HAP-1 (cell line): ENCODE data around the gene TEAD2.
"Not testable (repeated sequence)": the region's sequence is repeated elsewhere in the genome, so short reads cannot be mapped to it uniquely, and the experiment has no call there.

ENCODE experiments used
- DNase-seq, 2 experiments: peaks; one replicate each; pipeline ENCODE4 v3.0.0-alpha.2; 2016 to 2020; ENCODE audit warnings: low spot score in 2 of 2
- H3K27me3 ChIP-seq: fragments of 250-450 bp; sonication (Bioruptor Pico); 2 replicates; pipeline ENCODE4 v1.5.1; 2020; ENCODE audit warnings: low read depth, mild to moderate bottlenecking, moderate library complexity
- H3K36me3 ChIP-seq: fragments of 250-450 bp; sonication (Bioruptor Pico); replicated peaks from 2 replicates; pipeline ENCODE4 v1.5.1; 2020; ENCODE audit warnings: mild to moderate bottlenecking
- H3K4me1 ChIP-seq: fragments of 250-450 bp; sonication (Bioruptor Pico); 2 replicates; pipeline ENCODE4 v1.5.1; 2020; ENCODE audit warnings: mild to moderate bottlenecking
- H3K4me3 ChIP-seq: fragments of 250-450 bp; sonication (Bioruptor Pico); 2 replicates; pipeline ENCODE4 v1.5.1; 2020; ENCODE audit warnings: mild to moderate bottlenecking, moderate library complexity
- H3K9me3 ChIP-seq: fragments of 250-450 bp; sonication (Bioruptor Pico); 2 replicates; pipeline ENCODE4 v1.5.1; 2020; ENCODE audit warnings: mild to moderate bottlenecking, moderate library complexity
- in situ Hi-C: fragments of 300-500 bp; cut with MboI; formaldehyde crosslinking; loops from 3 replicates; pipeline ENCODE4 v1.14.3; 2020; ENCODE audit warnings: low sequenced_read_pairs, inconsistent platforms, mixed read lengths

Gene TEAD2

DNA sequence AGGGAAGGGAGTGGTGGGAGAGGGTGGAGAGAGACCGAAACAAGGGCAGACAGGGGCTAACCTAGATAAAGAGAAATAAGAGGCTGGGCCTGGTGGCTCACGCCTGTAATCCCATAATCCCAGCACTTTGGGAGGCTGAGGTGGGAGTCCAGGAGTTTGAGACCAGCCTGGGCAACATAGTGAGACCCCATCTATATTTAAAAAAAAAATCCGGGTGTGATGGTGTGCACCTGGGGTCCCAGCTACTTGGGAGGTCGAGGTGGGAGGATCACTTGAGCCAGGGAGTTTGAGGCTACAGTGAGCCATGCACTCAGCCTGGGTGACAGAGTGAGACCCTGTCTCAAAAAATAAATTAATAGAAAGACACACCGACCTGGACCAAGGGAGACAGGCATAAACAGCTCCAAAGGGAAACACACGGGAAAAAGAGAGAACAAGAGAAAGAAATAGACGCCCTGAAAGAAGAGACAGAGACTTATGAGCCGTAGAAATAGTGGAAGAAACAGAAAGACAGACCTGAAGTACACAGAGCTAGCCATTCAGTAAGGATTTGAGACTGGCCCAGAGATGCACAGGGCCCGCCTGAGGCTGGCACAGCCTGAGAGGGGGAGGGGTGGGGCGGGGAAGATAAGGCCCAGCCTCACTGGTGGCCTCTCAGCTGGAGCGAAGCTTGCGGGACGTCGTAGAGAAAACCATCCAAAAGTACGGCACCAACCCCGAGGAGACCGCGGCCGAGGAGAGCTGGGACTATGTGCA lies 24.8 kb downstream of the TEAD2 start:
- no peak for DNase-seq
- Histone ChIP-seq H3K9me3 (no peaks in the 10 kb centered on the region), H3K4me1 (0 out of 2 replicates have a peak, but pooled peaks cover 2% of the 10 kb centered on the region), H3K27me3 (no peaks in the 10 kb centered on the region), H3K36me3 (peaks cover 10% of the 10 kb centered on the region), H3K4me3 (no peak overlapping the region)
- in situ Hi-C loops, result no loop called here

- DNase-seq, result no peak
- H3K9me3 ChIP-seq, result no peaks in the 10 kb centered on the region
Observed at GRCh38 chr19:49336482-49337266, 25.5 kb downstream of the TEAD2 start.

GRCh38 chr19:49335784-49336481 lies 26.3 kb downstream of the TEAD2 start:
- H3K4me3 ChIP-seq, result no peak overlapping the region
- in situ Hi-C loops, result no loop called here
- H3K36me3 ChIP-seq, result peaks cover 3% of the 10 kb centered on the region; the same call in 1 of the 2 replicates
- no peaks in the 10 kb centered on the region for H3K9me3 ChIP-seq
- 0 out of 2 replicates have a peak, but pooled peaks cover 2% of the 10 kb centered on the region for H3K4me1 ChIP-seq
- DNase-seq, result no peak
- H3K27me3 ChIP-seq, result no peaks in the 10 kb centered on the region

More at GRCh38 chr19:49336482-49337266, 25.5 kb downstream of the TEAD2 start:
- Histone ChIP-seq H3K36me3 (peaks cover 9% of the 10 kb centered on the region), H3K4me3 (no peak overlapping the region), H3K4me1 (0 out of 2 replicates have a peak, but pooled peaks cover 2% of the 10 kb centered on the region), H3K27me3 (no peaks in the 10 kb centered on the region)
- in situ Hi-C loops, result no loop called here

GRCh38 chr19:49335071-49335783 lies 27.0 kb downstream of the TEAD2 start, which contains the start of gene CD37:
Gene CD37, plus strand, starts transcription at chr19:49335406. Its CDS starts 135 bp downstream, at chr19:49335541.
- no peaks in the 10 kb centered on the region for H3K27me3 ChIP-seq
- no peak within 1 kb of the TSS for H3K4me3 ChIP-seq
- no peaks in the 10 kb centered on the region for H3K9me3 ChIP-seq
- no peaks in the 10 kb centered on the region for H3K4me1 ChIP-seq
- no peak for DNase-seq
- in situ Hi-C loops, result no loop called here
- H3K36me3 ChIP-seq, result no peaks in the 10 kb centered on the region

- Histone ChIP-seq H3K9me3 (no peaks in the 10 kb centered on the region), H3K36me3 (no peaks in the 10 kb centered on the region), H3K27me3 (no peaks in the 10 kb centered on the region), H3K4me1 (no peaks in the 10 kb centered on the region), H3K4me3 (no peak overlapping the region)
- in situ Hi-C loops, result no loop called here
- no peak for DNase-seq
Observed at GRCh38 chr19:49333811-49334288, 28.4 kb downstream of the TEAD2 start.

DNA sequence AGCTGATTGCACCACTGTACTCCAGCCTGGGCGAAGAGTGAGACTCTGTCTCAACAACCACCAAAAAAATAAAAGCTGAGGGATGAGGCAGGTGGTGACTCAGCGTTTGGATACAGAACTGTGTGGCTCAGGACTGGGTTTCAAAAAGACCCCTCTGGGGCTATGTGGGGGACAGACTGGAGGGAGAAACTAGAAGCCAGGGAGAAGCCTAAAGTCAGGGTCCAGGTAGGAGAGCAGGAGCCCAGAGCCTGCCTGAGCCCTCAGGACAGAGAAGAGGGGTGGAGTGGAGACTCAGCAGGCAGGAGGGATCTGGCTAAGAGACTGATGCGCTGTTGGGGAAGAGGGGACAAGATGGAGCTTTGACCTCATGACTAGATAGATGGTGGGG lies 28.8 kb downstream of the TEAD2 start:
- H3K9me3 ChIP-seq, result no peaks in the 10 kb centered on the region
- H3K4me3 ChIP-seq, result no peak overlapping the region
- no peaks in the 10 kb centered on the region for H3K27me3 ChIP-seq
- no peaks in the 10 kb centered on the region for H3K36me3 ChIP-seq
- in situ Hi-C loops, result no loop called here
- no peak for DNase-seq
- no peaks in the 10 kb centered on the region for H3K4me1 ChIP-seq

GRCh38 chr19:49332691-49333417 lies 29.4 kb downstream of the TEAD2 start:
- H3K36me3 ChIP-seq, H3K4me1 ChIP-seq, DNase-seq, H3K9me3 ChIP-seq, H3K4me3 ChIP-seq, in situ Hi-C loops, H3K27me3 ChIP-seq: not testable (repeated sequence)

DNA sequence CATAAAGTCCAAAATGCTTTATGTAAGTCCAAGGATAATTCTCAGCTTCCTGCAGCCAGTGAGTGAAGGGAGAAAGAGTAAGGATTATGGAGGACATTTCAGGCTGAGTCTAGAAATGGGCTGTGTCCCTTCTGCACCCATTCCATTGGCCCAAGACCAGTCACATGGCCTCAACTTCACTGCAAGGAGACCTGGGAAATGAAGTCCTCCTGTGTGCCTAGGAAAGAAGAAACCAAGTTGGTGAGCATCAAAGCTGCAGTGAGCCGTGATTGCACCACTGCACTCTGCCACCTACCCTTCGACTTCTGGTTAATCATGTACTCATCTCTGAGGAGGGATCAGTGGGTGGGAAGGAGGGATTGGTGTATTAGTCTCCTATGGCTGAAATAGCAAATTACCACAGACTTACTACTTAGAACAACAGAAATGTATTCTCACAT lies 30.6 kb downstream of the TEAD2 start:
- Histone ChIP-seq H3K27me3 (no peaks in the 10 kb centered on the region), H3K4me1 (no peaks in the 10 kb centered on the region), H3K36me3 (no peaks in the 10 kb centered on the region), H3K9me3 (no peaks in the 10 kb centered on the region), H3K4me3 (no peak overlapping the region)
- in situ Hi-C loops, result no loop called here
- DNase-seq, result peak; percentile 56 to 62

GRCh38 chr19:49331187-49331586 lies 31.0 kb downstream of the TEAD2 start:
- H3K36me3 ChIP-seq, H3K27me3 ChIP-seq, in situ Hi-C loops, DNase-seq, H3K4me3 ChIP-seq, H3K9me3 ChIP-seq, H3K4me1 ChIP-seq: not testable (repeated sequence)

DNA sequence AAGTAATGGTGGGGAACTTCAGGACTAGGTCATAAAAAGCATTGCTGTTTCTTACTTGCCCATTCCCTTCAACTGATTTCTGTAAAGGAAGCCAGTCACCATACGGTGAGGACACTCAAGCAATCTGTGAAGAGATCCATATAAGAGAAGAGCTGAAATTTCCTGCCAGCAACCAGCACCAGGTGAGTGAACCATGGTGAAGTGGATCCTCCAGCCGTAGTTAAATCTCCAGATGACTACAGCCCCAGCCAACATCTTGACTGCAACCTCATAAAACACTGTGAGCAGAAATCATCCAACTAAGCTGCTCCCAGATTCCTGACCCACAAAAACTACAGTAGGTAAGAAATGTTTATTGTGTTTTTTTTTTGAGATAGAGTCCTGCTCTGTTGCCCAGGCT lies 33.5 kb downstream of the TEAD2 start:
- Histone ChIP-seq H3K27me3 (no peaks in the 10 kb centered on the region), H3K4me1 (no peaks in the 10 kb centered on the region), H3K4me3 (no peak overlapping the region), H3K9me3 (no peaks in the 10 kb centered on the region), H3K36me3 (no peaks in the 10 kb centered on the region)
- in situ Hi-C loops, result no loop called here
- no peak for DNase-seq

- no peaks in the 10 kb centered on the region for H3K4me1 ChIP-seq
- in situ Hi-C loops, result no loop called here
- no peaks in the 10 kb centered on the region for H3K36me3 ChIP-seq
- 0 out of 2 replicates have a peak, but pooled peaks cover 3% of the 10 kb centered on the region for H3K9me3 ChIP-seq
- H3K27me3 ChIP-seq, result no peaks in the 10 kb centered on the region; the same call in 1 of the 2 replicates
- peak in 1 of 2 experiments; percentile 50 for DNase-seq
- H3K4me3 ChIP-seq, result no peak overlapping the region
Observed at GRCh38 chr19:49327878-49328544, 34.2 kb downstream of the TEAD2 start.

- DNase-seq, result no peak
- in situ Hi-C loops, result no loop called here
- H3K4me3 ChIP-seq, result no peak overlapping the region
Observed at GRCh38 chr19:49326165-49326704, 36.0 kb downstream of the TEAD2 start.

More at GRCh38 chr19:49326165-49326704, 36.0 kb downstream of the TEAD2 start:
- 0 out of 2 replicates have a peak, but pooled peaks cover 5% of the 10 kb centered on the region for H3K9me3 ChIP-seq
- H3K4me1 ChIP-seq, result no peaks in the 10 kb centered on the region
- H3K27me3 ChIP-seq, result no peaks in the 10 kb centered on the region; the same call in 1 of the 2 replicates
- H3K36me3 ChIP-seq, result no peaks in the 10 kb centered on the region
